CD4-positive, alpha-beta T cell treated with Interleukin-12 subunit alpha and Interleukin-12 subunit beta, for 1 hour (primary cell): ENCODE measurements around the gene GPR87.
A peak's percentile ranks its signal among the peaks of the same experiment; 100 is the strongest.

Experiments used
- DNase-seq: peaks from one replicate; pipeline ENCODE4 v3.0.0-alpha.2; 2020

The GPR87 gene, protein sequence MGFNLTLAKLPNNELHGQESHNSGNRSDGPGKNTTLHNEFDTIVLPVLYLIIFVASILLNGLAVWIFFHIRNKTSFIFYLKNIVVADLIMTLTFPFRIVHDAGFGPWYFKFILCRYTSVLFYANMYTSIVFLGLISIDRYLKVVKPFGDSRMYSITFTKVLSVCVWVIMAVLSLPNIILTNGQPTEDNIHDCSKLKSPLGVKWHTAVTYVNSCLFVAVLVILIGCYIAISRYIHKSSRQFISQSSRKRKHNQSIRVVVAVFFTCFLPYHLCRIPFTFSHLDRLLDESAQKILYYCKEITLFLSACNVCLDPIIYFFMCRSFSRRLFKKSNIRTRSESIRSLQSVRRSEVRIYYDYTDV

GRCh38 chr3:151316267-151316991 is at the start of gene GPR87:
GPR87 (minus strand) TSS chr3:151316820; CDS start chr3:151300100, 16,720 bp downstream.
- DNase-seq: no peak

DNA sequence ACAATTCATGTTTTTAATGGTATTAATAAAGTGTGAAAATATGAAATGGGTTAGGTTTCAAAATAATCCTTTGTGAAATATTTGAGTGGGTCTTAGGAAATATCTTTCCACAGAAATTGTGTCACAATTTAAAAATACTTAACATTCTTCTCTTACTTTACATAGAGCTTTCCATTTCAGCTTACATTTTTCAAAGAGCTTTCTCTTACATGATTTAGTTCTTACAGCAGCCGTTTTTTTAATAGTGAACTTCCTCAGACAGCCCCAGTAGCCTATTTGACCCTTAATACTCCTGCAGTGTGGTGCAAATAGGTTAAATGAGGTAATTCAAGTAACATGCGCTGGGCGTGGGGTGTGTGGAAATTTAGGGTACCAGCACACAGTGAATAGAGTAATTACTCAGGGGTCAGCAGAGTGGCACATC is 46.1 kb upstream of the GPR87 start:
- DNase-seq: no peak

DNA sequence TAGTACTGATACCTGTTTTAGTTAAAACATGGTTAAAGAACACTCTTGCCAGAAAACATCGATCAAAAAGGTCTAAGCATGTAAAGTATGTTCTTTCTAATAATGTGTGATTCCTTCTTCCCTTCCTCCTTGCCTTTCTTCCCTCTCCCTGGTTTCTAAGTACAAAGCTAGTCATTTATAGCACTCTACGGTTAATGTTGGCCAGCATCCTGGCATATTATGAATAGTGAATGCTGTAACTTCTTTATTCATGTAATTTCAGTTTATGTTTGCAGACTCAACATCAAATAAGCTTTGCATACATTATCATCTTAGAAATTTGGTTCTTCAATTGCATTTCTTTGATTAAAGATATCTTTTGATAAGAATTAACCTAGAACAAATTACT is 40.8 kb upstream of the GPR87 start:
- DNase-seq: no peak

GRCh38 chr3:151356794-151357462 is 40.3 kb upstream of the GPR87 start:
- DNase-seq: no peak

DNA sequence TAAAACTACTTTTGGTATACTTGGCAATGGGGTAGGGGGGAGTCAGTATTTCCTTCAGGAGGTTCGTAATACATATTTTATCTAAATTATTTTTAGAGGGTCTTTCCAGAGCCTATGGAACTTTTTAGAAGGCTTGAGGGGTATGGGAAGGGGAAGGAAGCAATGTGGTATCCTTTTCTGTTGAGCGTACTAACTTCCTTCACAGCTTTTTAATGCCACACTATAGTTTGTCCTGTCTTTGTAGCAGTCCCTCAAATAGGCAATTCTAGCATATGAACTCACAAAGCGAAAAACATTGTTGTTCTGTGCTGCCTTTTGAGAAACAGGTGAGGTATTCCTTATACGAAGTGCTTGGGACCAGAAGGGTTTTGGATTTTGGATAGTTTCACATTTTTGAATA is 35.0 kb upstream of the GPR87 start:
- no peak for DNase-seq

GRCh38 chr3:151351219-151351618 is 34.6 kb upstream of the GPR87 start:
- no peak for DNase-seq

GRCh38 chr3:151350656-151351055 is 34.0 kb upstream of the GPR87 start:
- DNase-seq: no peak

- no peak for DNase-seq
Observed at GRCh38 chr3:151347432-151347831, 30.8 kb upstream of the GPR87 start.

DNA sequence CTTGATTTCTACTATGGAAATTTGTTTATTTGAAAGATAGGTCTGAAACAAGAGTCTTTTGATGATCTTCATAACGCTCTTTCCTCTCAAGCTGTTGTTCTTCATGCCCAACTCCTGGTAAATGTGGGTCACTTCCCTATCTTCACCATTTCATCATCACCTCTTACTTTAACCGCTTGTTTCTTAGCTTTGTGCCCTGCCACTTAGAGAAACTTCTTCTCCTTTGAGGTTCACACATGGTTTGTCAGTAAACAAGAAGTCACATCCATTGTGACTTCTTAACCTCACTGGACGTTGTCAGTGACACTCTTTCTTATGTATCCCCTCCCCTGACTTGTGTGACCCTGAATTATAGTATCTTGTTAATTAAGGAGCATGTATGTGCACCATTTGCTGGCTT is 29.7 kb upstream of the GPR87 start:
- DNase-seq: no peak

DNA sequence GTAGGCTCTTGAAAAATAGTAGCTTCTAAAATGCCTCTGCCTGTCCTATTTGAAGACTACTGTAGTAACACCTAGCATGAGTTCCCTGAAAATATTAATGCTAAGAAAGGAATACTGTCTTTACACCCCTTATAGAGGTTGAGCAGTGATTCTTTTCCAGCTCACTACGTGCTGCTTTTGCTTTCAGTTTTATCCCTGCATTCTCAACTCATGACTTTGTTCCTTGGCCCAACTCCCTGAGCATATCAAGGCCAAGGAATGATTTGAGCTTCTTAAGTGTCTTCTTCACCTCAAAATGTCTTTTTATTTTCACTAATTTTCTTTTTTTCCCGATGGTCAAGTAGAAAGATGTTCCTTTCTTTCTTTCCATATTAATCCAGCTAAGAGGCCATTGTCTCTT is 29.2 kb upstream of the GPR87 start:
- DNase-seq: no peak

- DNase-seq: no peak
Observed at GRCh38 chr3:151331696-151332095, 15.1 kb upstream of the GPR87 start.

- no peak for DNase-seq
Observed at GRCh38 chr3:151330899-151331298, 14.3 kb upstream of the GPR87 start.

DNA sequence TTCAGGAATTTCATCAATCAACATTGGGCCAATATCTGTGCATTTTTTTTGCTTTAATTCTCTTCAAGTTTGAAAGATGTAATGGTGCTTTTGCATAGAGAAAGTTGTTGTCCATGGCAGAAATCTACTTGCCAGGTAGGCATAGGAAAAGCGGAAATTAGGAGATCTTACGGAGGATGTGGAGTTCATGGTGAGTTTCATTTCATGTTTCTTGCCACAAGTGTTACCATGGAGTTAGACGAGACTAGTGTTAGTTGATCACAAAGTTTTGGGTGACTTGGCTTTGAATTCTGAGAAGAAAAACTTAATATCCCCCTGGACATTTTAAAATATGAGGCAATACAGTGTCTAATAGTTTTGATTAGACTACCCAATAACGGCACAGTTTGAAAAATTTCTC is 13.8 kb upstream of the GPR87 start:
- no peak for DNase-seq

- DNase-seq: no peak
Observed at GRCh38 chr3:151329363-151329762, 12.7 kb upstream of the GPR87 start, which contains the start of gene P2RY13. P2RY13 (minus strand) TSS chr3:151329549; CDS start chr3:151329528, 21 bp downstream.

- DNase-seq: peak; percentile 17
Observed at GRCh38 chr3:151328298-151328995, 11.8 kb upstream of the GPR87 start.

DNA sequence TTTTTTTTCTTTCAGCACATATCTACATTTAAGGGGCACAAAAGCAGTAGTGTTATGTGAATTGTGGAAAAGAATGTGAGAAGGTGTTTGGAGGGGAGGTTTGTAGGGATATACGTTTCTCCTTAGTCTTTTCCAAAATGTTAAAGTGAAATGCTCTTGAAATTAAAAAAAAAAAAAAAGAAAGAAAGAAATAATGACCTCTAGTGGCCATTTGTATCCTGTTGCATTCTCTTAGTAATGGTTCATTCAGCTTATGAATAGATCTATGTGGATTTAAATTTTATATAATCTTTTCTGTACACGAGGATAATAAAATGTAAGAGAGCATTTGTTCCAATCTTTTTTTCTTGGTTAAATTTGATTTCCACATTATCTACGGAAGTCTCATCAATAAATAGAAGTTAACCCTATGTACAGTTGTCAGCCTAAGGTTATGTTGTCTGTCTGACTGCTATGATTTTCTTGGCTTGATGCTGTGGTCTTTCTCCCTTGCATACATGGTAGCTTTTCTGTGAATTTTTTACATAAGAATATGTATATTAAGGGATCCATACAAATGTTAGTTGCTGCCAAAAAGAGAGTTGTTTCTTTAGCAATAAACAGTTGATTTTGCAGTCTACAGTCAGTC is 11.1 kb upstream of the GPR87 start:
- no peak for DNase-seq

DNA sequence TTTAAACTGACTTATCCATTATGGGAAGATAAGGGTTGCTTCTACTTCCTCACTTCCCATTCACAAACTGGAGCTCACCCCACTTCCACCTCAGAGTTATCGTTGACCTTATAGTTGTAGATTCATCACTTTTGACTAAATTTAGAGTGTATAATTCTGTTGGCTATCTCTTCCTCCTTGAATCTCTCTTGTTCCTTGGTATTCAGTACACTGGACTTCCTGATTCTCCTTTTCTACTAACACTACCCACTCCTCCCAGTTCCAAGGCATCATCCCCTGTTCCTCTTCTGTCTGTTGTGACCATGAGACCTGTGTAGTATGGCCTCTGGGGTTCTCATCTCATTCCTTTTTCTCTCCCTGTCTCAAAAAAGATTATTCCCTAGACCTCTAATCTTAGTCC is 5.9 kb upstream of the GPR87 start:
- no peak for DNase-seq

GRCh38 chr3:151321526-151321925 is 4.9 kb upstream of the GPR87 start:
- DNase-seq: no peak

DNA sequence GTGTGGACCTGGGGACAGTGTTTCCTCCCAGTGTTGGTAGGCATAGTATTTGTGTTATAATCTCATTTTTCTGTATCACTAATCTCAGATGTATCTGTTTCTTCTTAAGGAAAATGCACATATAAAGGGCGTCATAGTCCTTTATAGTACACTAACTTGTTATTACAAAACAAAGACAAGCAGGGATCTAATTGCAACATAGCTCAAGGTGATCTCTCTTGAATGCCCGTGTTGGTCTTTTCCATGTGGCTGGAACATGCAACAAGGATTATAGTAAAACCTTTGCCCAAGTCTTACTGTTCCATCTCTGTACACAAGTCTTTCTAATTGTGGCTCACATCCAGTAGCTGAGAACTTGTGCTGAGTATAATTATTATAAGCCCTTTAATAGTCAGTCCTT is 3.5 kb upstream of the GPR87 start:
- no peak for DNase-seq

DNA sequence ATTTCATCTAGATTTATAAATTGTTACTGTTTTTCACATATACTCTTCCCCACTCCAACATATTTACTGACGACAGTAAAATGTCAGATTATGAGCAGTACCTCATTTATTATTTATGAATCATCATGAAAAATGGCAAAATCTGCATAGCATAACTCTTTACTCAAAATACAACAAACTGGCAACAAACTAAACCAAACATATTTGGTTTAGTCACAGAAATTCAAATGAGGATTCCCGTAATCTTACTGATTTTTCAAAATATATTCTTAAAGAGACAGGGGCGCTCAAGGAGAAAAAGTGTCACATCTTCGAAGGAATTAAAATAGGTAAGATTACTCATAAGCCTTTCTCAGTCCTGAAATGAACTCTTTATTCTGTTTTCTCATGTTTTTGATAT is 3.0 kb upstream of the GPR87 start:
- no peak for DNase-seq

DNA sequence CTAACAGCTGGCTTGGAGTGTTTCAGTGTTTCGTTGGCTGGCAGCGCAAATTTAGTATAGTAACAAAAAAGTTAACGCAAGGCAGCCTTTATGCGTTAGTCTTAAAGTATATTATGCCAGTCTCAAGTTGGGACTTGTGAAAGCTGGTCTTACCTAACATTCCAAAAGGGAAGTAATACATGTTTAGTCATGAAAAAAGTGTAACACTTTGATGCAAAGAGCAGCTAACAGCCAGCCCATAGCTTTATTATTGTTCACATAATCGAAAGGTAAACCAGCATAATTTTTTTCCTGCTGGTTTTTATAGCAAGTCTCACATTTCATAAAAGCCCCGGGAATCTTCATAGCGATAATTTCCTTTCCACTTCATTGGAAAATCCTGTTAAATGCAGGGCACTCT is 2.4 kb upstream of the GPR87 start:
- no peak for DNase-seq

DNA sequence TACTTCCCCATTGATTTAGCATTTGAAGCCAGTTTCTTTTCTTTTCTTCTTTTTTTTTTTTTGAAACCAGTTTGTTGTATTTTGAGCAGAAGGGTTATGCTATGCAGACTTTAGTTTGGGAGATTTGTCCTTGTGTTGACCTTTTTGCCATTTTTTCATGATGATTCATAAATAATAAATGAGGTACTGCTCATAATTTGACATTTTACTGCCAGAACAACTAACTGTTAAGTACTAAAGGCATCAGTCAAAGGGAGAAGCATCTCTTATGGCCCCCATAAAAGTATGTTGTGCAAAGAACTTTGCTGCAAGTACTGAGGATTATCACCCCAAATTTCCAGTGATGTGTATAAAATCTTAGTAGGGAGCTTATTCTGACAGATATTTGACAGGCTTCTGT is 1.7 kb upstream of the GPR87 start:
- DNase-seq: no peak

DNA sequence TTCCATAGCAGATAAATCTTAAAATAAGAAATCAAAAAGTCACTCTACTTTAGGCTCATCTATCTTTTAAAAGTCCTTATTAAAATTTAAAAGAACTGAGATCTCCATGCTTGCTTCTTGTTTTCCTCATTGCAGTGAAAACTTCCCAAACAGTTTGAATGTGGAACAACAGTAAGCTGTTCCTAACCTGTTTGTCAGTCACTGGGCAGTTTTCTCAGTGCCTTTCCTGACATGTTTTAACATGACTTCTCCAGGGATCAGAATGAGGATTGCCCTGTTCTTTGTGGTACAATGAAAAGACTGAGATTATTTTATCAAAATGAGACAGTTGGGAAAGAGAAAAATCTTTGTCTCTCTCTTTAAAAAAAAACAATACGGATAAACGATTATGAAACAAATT is 774 bp downstream of the GPR87 start:
- DNase-seq: no peak
